GM12878 (cell line): ENCODE measurements around the gene KANK4.

ENCODE experiments used
- ATF7 ChIP-seq: fragments of 450-650 bp; IDR thresholded peaks from 2 replicates; pipeline ENCODE4 v1.6.1; 2016; ENCODE audit warnings: low read depth, mild to moderate bottlenecking
- CBX5 ChIP-seq: sonication (generic); IDR thresholded peaks from 2 replicates; pipeline ENCODE4 v1.6.1; 2016; ENCODE audit warnings: low read depth, moderate library complexity, mild to moderate bottlenecking, inconsistent platforms
- CTCF ChIP-seq, 3 experiments: IDR thresholded peaks in 2 of 3; conservative IDR thresholded peaks in 1 of 3; 2 replicates each; pipeline ENCODE4 v1.5.1; 2011; ENCODE audit warnings: low read depth in 3 of 3, low read length in 3 of 3, mild to moderate bottlenecking in 3 of 3, control low read depth in 2 of 3, moderate library complexity in 2 of 3, inconsistent platforms in 1 of 3, mixed read lengths in 1 of 3; ENCODE audit not compliant: control insufficient read depth in 2 of 3, insufficient read depth in 1 of 3; ENCODE audit errors: extremely low read depth in 1 of 3
- EP300 ChIP-seq, 2 experiments: fragments of 150-350 bp in 1 of 2; IDR thresholded peaks; 2 replicates each; pipeline ENCODE4 v1.6.1; 2011 to 2012; ENCODE audit warnings: low read depth in 2 of 2, low read length in 2 of 2, borderline replicate concordance in 1 of 2, improper control_type of control experiment in 1 of 2, inconsistent platforms in 1 of 2; ENCODE audit not compliant: control insufficient read depth in 1 of 2
- PKNOX1 ChIP-seq: fragments of 450-650 bp; IDR thresholded peaks from 2 replicates; pipeline ENCODE4 v1.6.1; 2016; ENCODE audit warnings: mild to moderate bottlenecking
- POLR2AphosphoS5 ChIP-seq: IDR thresholded peaks from 2 replicates; pipeline ENCODE4 v1.6.1; 2011; ENCODE audit warnings: mild to moderate bottlenecking, low read length, inconsistent platforms
- RCOR1 ChIP-seq: conservative IDR thresholded peaks from 2 replicates; pipeline ENCODE4 v1.6.1; 2012; ENCODE audit warnings: low read depth, low read length, improper control_type of control experiment
- ZZZ3 ChIP-seq: IDR thresholded peaks from 2 replicates; pipeline ENCODE4 v1.6.1; 2011; ENCODE audit warnings: low read depth; ENCODE audit not compliant: control insufficient read depth, insufficient read length

GRCh38 chr1:62263814-62264353, 55.4 kb downstream of the KANK4 start:
- no peak for TF ChIP-seq ZZZ3
- no peak for TF ChIP-seq RCOR1
- TF ChIP-seq CBX5 = no peak
- TF ChIP-seq PKNOX1 = no peak
- TF ChIP-seq CTCF (IDR thresholded peaks at IDR 0.05 in 2 of 3, conservative IDR thresholded peaks at IDR 0.05 in 1 of 3; ENCODE audit: control insufficient read depth in 2 of 3, extremely low read depth in 1 of 3, insufficient read depth in 1 of 3, low read depth in 3 of 3, low read length in 3 of 3) = no peak
- TF ChIP-seq POLR2AphosphoS5 = no peak
- no peak for TF ChIP-seq EP300 (IDR thresholded peaks at IDR 0.05; ENCODE audit: borderline replicate concordance in 1 of 2, control insufficient read depth in 1 of 2, low read depth in 2 of 2, low read length in 2 of 2)
- TF ChIP-seq ATF7 = no peak
